Trophoblast cell (in vitro differentiated cells and primary cell): ENCODE measurements around the gene USP20.

Experiments
- DNase-seq, 2 donors: peaks; one replicate each; pipeline ENCODE4 v3.0.0-alpha.2; 2016
- H2AFZ ChIP-seq: 2 replicates; pipeline ENCODE4 v1.6.1; 2013; ENCODE audit warnings: low read length, moderate library complexity, mild to moderate bottlenecking; ENCODE audit not compliant: insufficient read depth, poor library complexity
- H2AK5ac ChIP-seq: 2 replicates; pipeline ENCODE4 v1.6.1; 2013; ENCODE audit warnings: mild to moderate bottlenecking, low read length
- H2BK120ac ChIP-seq: 2 replicates; pipeline ENCODE4 v1.6.1; 2013; ENCODE audit warnings: low read length, mild to moderate bottlenecking, moderate library complexity; ENCODE audit not compliant: insufficient read depth, poor library complexity
- H2BK12ac ChIP-seq: 2 replicates; pipeline ENCODE4 v1.6.1; 2013; ENCODE audit warnings: mild to moderate bottlenecking, low read length, moderate library complexity
- H2BK5ac ChIP-seq: 2 replicates; pipeline ENCODE4 v1.6.1; 2013; ENCODE audit warnings: low read length, low read depth, moderate library complexity, mild to moderate bottlenecking; ENCODE audit not compliant: poor library complexity
- H3K14ac ChIP-seq: 2 replicates; pipeline ENCODE4 v1.6.1; 2013; ENCODE audit warnings: mild to moderate bottlenecking, low read length
- H3K18ac ChIP-seq: 2 replicates; pipeline ENCODE4 v1.6.1; 2013; ENCODE audit warnings: mild to moderate bottlenecking, low read length
- H3K23ac ChIP-seq: 2 replicates; pipeline ENCODE4 v1.6.1; 2013; ENCODE audit warnings: low read length
- H3K27ac ChIP-seq: 2 replicates; pipeline ENCODE4 v1.5.1; 2013; ENCODE audit warnings: low read depth, mild to moderate bottlenecking, inconsistent platforms, low read length, moderate library complexity
- H3K27me3 ChIP-seq: 2 replicates; pipeline ENCODE4 v1.6.1; 2013; ENCODE audit warnings: inconsistent platforms, mild to moderate bottlenecking, low read length, moderate library complexity; ENCODE audit not compliant: insufficient read depth
- H3K36me3 ChIP-seq, 2 experiments: 1 replicate in 1 of 2; 2 replicates in 1 of 2; pipeline ENCODE4 v1.6.1; 2013; ENCODE audit warnings: low read length in 2 of 2, mild to moderate bottlenecking in 2 of 2, moderate library complexity in 1 of 2; ENCODE audit not compliant: insufficient read depth in 2 of 2, control insufficient read depth in 1 of 2
- H3K4ac ChIP-seq: 2 replicates; pipeline ENCODE4 v1.6.1; 2013; ENCODE audit warnings: low read depth, mild to moderate bottlenecking, low read length, moderate library complexity
- H3K4me1 ChIP-seq, 2 experiments: 1 replicate in 1 of 2; 2 replicates in 1 of 2; pipeline ENCODE4 v1.6.1; 2013; ENCODE audit warnings: low read length in 2 of 2, mild to moderate bottlenecking in 2 of 2, moderate library complexity in 1 of 2; ENCODE audit not compliant: insufficient read depth in 2 of 2, control insufficient read depth in 1 of 2
- H3K4me2 ChIP-seq: 2 replicates; pipeline ENCODE4 v1.6.1; 2013; ENCODE audit warnings: inconsistent platforms, mild to moderate bottlenecking, low read length, moderate library complexity
- H3K4me3 ChIP-seq: 2 replicates; pipeline ENCODE4 v1.5.1; 2013; ENCODE audit warnings: mild to moderate bottlenecking, low read depth, low read length, inconsistent platforms
- H3K79me1 ChIP-seq: one replicate; pipeline ENCODE4 v1.6.1; 2013; ENCODE audit warnings: low read length
- H3K79me2 ChIP-seq: 2 replicates; pipeline ENCODE4 v1.6.1; 2013; ENCODE audit warnings: low read length, mild to moderate bottlenecking; ENCODE audit not compliant: control insufficient read depth, insufficient read depth, poor library complexity
- H3K9ac ChIP-seq: 2 replicates; pipeline ENCODE4 v1.6.1; 2013; ENCODE audit warnings: mild to moderate bottlenecking, low read length
- H3K9me3 ChIP-seq: 2 replicates; pipeline ENCODE4 v1.6.1; 2013; ENCODE audit warnings: low read depth, mild to moderate bottlenecking, control low read depth, inconsistent platforms, low read length; ENCODE audit not compliant: insufficient read depth
- H4K12ac ChIP-seq: 2 replicates; pipeline ENCODE4 v1.6.1; 2013; ENCODE audit warnings: low read depth, mild to moderate bottlenecking, low read length, moderate library complexity
- H4K8ac ChIP-seq: 2 replicates; pipeline ENCODE4 v1.6.1; 2013; ENCODE audit warnings: low read depth, mild to moderate bottlenecking, low read length, moderate library complexity
- H4K91ac ChIP-seq: one replicate; pipeline ENCODE4 v1.6.1; 2013; ENCODE audit warnings: low read depth, mild to moderate bottlenecking, low read length, moderate library complexity
- WGBS: extraction: QIAGEN DNeasy Blood & Tissue Kit; methylation state at CpG from one replicate; pipeline ENCODE4 v1.1.7; 2013; ENCODE audit warnings: missing lambda C conversion rate; ENCODE audit not compliant: insufficient read length, insufficient coverage; ENCODE audit errors: extremely low coverage; 5-methylcytosine and 5-hydroxymethylcytosine counted together

USP20 gene

GRCh38 chr9:129886226-129887174 lies 51.2 kb downstream of the USP20 start:
- H3K14ac ChIP-seq, result peak overlapping the region; percentile 64
- no peaks in the 10 kb centered on the region for H3K27me3 ChIP-seq
- H2BK5ac ChIP-seq, result no peak overlapping the region
- H3K4ac ChIP-seq, result peak overlapping the region; percentile 13
- H4K91ac ChIP-seq, result peak overlapping the region; percentile 71
- peak overlapping the region; percentile 59 for H2BK120ac ChIP-seq
- peaks cover 10 to 16% of the 10 kb centered on the region in 2 experiments for H3K36me3 ChIP-seq
- H3K9ac ChIP-seq, result no peak overlapping the region
- H3K23ac ChIP-seq, result no peak overlapping the region
- H3K18ac ChIP-seq, result peak overlapping the region; percentile 71
- H4K12ac ChIP-seq, result peak overlapping the region; percentile 59
- DNase-seq, result peak in 1 of 2 donors; percentile 26
- peaks cover 2% of the 10 kb centered on the region for H3K79me2 ChIP-seq
- H3K79me1 ChIP-seq, result peaks cover 10% of the 10 kb centered on the region
- peak overlapping the region; percentile 92 for H2BK12ac ChIP-seq
- peaks cover 2% of the 10 kb centered on the region for H3K9me3 ChIP-seq
- H3K4me3 ChIP-seq, result no peak overlapping the region
- no peak overlapping the region for H2AFZ ChIP-seq
- WGBS, result no CpG with 5 or more reads among the region's 20 CpGs
- peak overlapping the region; percentile 52 for H3K4me2 ChIP-seq
- peak overlapping the region; percentile 41 for H4K8ac ChIP-seq
- peaks cover 25 to 28% of the 10 kb centered on the region in 2 experiments for H3K4me1 ChIP-seq
- H2AK5ac ChIP-seq, result peak overlapping the region; percentile 79
- peak overlapping the region; percentile 49 for H3K27ac ChIP-seq

GRCh38 chr9:129887334-129888292 lies 52.4 kb downstream of the USP20 start:
- Histone ChIP-seq H3K4me1 (peaks cover 25 to 28% of the 10 kb centered on the region in 2 experiments), H2AK5ac (no peak overlapping the region), H4K12ac (no peak overlapping the region), H3K14ac (no peak overlapping the region), H2BK120ac (no peak overlapping the region), H3K79me1 (peaks cover 10% of the 10 kb centered on the region), H3K18ac (no peak overlapping the region), H3K9ac (no peak overlapping the region), H2BK12ac (no peak overlapping the region), H4K8ac (no peak overlapping the region), H3K23ac (no peak overlapping the region), H3K27me3 (no peaks in the 10 kb centered on the region), H3K27ac (no peak overlapping the region), H3K4me3 (no peak overlapping the region), H2BK5ac (no peak overlapping the region), H4K91ac (no peak overlapping the region), H3K4me2 (no peak overlapping the region), H2AFZ (no peak overlapping the region), H3K36me3 (peaks cover 6 to 11% of the 10 kb centered on the region in 2 experiments), H3K79me2 (peaks cover 2% of the 10 kb centered on the region), H3K9me3 (peaks cover 2% of the 10 kb centered on the region), H3K4ac (no peak overlapping the region)
- no CpG with 5 or more reads among the region's 27 CpGs for WGBS
- DNase-seq, result peak; percentile 83 to 84

GRCh38 chr9:129888293-129889121 lies 53.2 kb downstream of the USP20 start:
- Histone ChIP-seq H3K36me3 (peaks cover 6 to 11% of the 10 kb centered on the region in 2 experiments), H3K4me2 (no peak overlapping the region), H4K12ac (no peak overlapping the region), H2BK12ac (peak overlapping the region; percentile 8), H3K4ac (no peak overlapping the region), H3K9ac (no peak overlapping the region), H3K79me2 (peaks cover 2% of the 10 kb centered on the region), H3K18ac (no peak overlapping the region), H2AFZ (no peak overlapping the region), H2BK120ac (no peak overlapping the region), H3K23ac (no peak overlapping the region), H3K4me1 (peaks cover 25 to 28% of the 10 kb centered on the region in 2 experiments), H4K8ac (no peak overlapping the region), H3K79me1 (peaks cover 10% of the 10 kb centered on the region), H3K4me3 (no peak overlapping the region), H3K27me3 (no peaks in the 10 kb centered on the region), H2BK5ac (no peak overlapping the region), H3K9me3 (peaks cover 2% of the 10 kb centered on the region), H4K91ac (peak overlapping the region; percentile 22), H3K27ac (no peak overlapping the region), H2AK5ac (no peak overlapping the region), H3K14ac (peak overlapping the region; percentile 11)
- whole genome bisulfite sequencing, result no CpG with 5 or more reads among the region's 29 CpGs
- peak; percentile 14 to 26 for DNase-seq
